HCT116 (cell line): ENCODE measurements around the gene ATAD5. TPM values are rescaled to one million over a fixed set of nuclear protein-coding genes. Genes with fewer than 3 reads are reported as not detected.

ENCODE experiments used
- ATAC-seq: fragments of 200-7000 bp; cut with Tn5 transposase; 2 replicates; pipeline ENCODE4 v1.9.1; 2020; ENCODE audit warnings: mild to moderate bottlenecking, moderate library complexity
- BruUV-seq: library from RNA; stranded (reverse); fragments of 400-500 nt; replicated peaks from 2 replicates; lab custom pipeline; 2021; lab: Mats Ljungman, UMichigan
- CTCF ChIA-PET: fragments of 300-600 bp; sonication (Branson Sonifier 250); formaldehyde crosslinking; loops from one replicate; lab custom pipeline; 2021; ENCODE audit warnings: antibody characterized with exemption; lab: Charles Lee
- POLR2A ChIA-PET: fragments of 300-600, 350-600 bp; sonication (Branson Sonifier 250); formaldehyde crosslinking; loops from one replicate; lab custom pipeline; 2021; ENCODE audit warnings: antibody characterized with exemption; lab: Charles Lee
- RAD21 ChIA-PET, 2 experiments: fragments of 300-600 bp; sonication (Branson Sonifier 250); formaldehyde crosslinking; loops; one replicate each; lab custom pipeline; 2023; ENCODE audit warnings: low total read pairs in 2 of 2; ENCODE audit not compliant: uncharacterized antibody in 2 of 2, unreplicated experiment in 2 of 2, low non-redundant PET in 1 of 2; lab: Charles Lee
- DNase-seq: peaks from one replicate; pipeline ENCODE4 v3.0.0-alpha.2; 2010; ENCODE audit warnings: low read depth, low spot score
- H2AFZ ChIP-seq: fragments of 200-600 bp; shearing (Covaris generic), sonication (generic); 2 replicates; pipeline ENCODE4 v1.6.1; 2017; ENCODE audit warnings: low read depth, mixed run types, mixed read lengths, antibody characterized with exemption, low read length; ENCODE audit not compliant: poor library complexity, severe bottlenecking
- H3K27ac ChIP-seq: 2 replicates; pipeline ENCODE4 v1.5.1; 2012; ENCODE audit warnings: low read depth, low read length
- H3K27me3 ChIP-seq: fragments of 200-600 bp; sonication (generic); 2 replicates; pipeline ENCODE4 v1.6.1; 2016; ENCODE audit warnings: mixed run types, low read length, mixed read lengths; ENCODE audit not compliant: insufficient read depth
- H3K36me3 ChIP-seq, 2 experiments: fragments of 200-500 bp in 1 of 2; fragments of 200-600 bp in 1 of 2; sonication (Bioruptor generic) in 1 of 2; sonication (generic) in 1 of 2; 2 replicates each; pipeline versions ENCODE4 v1.5.1 to v1.6.1; 2014 to 2016; ENCODE audit warnings: low read length in 2 of 2, inconsistent platforms in 1 of 2, mixed read lengths in 1 of 2, mixed run types in 1 of 2; ENCODE audit not compliant: insufficient read depth in 2 of 2, control insufficient read depth in 1 of 2
- H3K4me1 ChIP-seq, 2 experiments: fragments of 200-600 bp in 1 of 2; sonication (generic) in 1 of 2; 2 replicates each; pipeline versions ENCODE4 v1.5.1 to v1.6.1; 2012 to 2017; ENCODE audit warnings: low read length in 2 of 2, inconsistent platforms in 1 of 2, mild to moderate bottlenecking in 1 of 2, mixed read lengths in 1 of 2, mixed run types in 1 of 2, moderate library complexity in 1 of 2; ENCODE audit not compliant: insufficient read depth in 2 of 2, control insufficient read depth in 1 of 2
- H3K4me2 ChIP-seq: fragments of 200-600 bp; sonication (generic); 2 replicates; pipeline ENCODE4 v1.6.1; 2017; ENCODE audit warnings: mixed run types, low read length, mixed read lengths
- H3K4me3 ChIP-seq, 2 experiments: fragments of 200-600 bp in 1 of 2; sonication (generic) in 1 of 2; replicated peaks in 1 of 2; 2 replicates each; pipeline ENCODE4 v1.5.1; 2011 to 2016; ENCODE audit warnings: low read length in 2 of 2, control low read depth in 1 of 2, low read depth in 1 of 2, mild to moderate bottlenecking in 1 of 2, mixed read lengths in 1 of 2, mixed run types in 1 of 2
- H3K79me2 ChIP-seq: fragments of 200-600 bp; sonication (generic); 2 replicates; pipeline ENCODE4 v1.6.1; 2017; ENCODE audit warnings: mild to moderate bottlenecking, mixed run types, low read length, moderate library complexity, mixed read lengths; ENCODE audit not compliant: insufficient read depth
- H3K9ac ChIP-seq: fragments of 200-600 bp; sonication (generic); 2 replicates; pipeline ENCODE4 v1.6.1; 2016; ENCODE audit warnings: low read length, mixed read lengths
- H3K9me2 ChIP-seq: fragments of 200-600 bp; sonication (generic), shearing (Covaris generic); 2 replicates; pipeline ENCODE4 v1.6.1; 2017; ENCODE audit warnings: mixed run types, mild to moderate bottlenecking, moderate library complexity; ENCODE audit not compliant: insufficient read depth
- H3K9me3 ChIP-seq, 2 experiments: fragments of 200-500 bp in 1 of 2; fragments of 200-600 bp in 1 of 2; sonication (Bioruptor generic) in 1 of 2; sonication (generic) in 1 of 2; 2 replicates each; pipeline ENCODE4 v1.6.1; 2014 to 2017; ENCODE audit warnings: low read length in 2 of 2, mixed read lengths in 2 of 2, inconsistent platforms in 1 of 2, low read depth in 1 of 2, mild to moderate bottlenecking in 1 of 2, mixed run types in 1 of 2, moderate library complexity in 1 of 2; ENCODE audit not compliant: control insufficient read depth in 1 of 2, insufficient read depth in 1 of 2
- H4K20me1 ChIP-seq: fragments of 200-600 bp; sonication (generic), shearing (Covaris generic); 2 replicates; pipeline ENCODE4 v1.6.1; 2017; ENCODE audit warnings: mixed run types, mild to moderate bottlenecking, moderate library complexity; ENCODE audit not compliant: insufficient read depth
- CBX3 ChIP-seq: IDR thresholded peaks from 2 replicates; pipeline ENCODE4 v1.6.1; 2012; ENCODE audit warnings: low read depth
- CEBPB ChIP-seq: IDR thresholded peaks from 2 replicates; pipeline ENCODE4 v1.6.1; 2012; ENCODE audit warnings: low read depth
- EGR1 ChIP-seq: IDR thresholded peaks from 2 replicates; pipeline ENCODE4 v1.6.1; 2012; ENCODE audit warnings: low read depth
- FOSL1 ChIP-seq: IDR thresholded peaks from 2 replicates; pipeline ENCODE4 v1.6.1; 2012; ENCODE audit warnings: low read depth
- SIN3A ChIP-seq: IDR thresholded peaks from 2 replicates; pipeline ENCODE4 v1.6.1; 2012; ENCODE audit warnings: low read depth
- SRF ChIP-seq: IDR thresholded peaks from 2 replicates; pipeline ENCODE4 v1.6.1; 2012; ENCODE audit warnings: low read depth
- TCF7L2 ChIP-seq: IDR thresholded peaks from 2 replicates; pipeline ENCODE4 v1.7.0; 2011; ENCODE audit warnings: borderline replicate concordance, inconsistent platforms; ENCODE audit not compliant: insufficient read depth, insufficient read length; ENCODE audit errors: extremely low read depth
- YY1 ChIP-seq: IDR thresholded peaks from 2 replicates; pipeline ENCODE4 v1.6.1; 2011; ENCODE audit warnings: low read length, low read depth, moderate library complexity, mild to moderate bottlenecking; ENCODE audit not compliant: insufficient replicate concordance; ENCODE audit errors: extremely low read depth
- ZFX ChIP-seq: fragments of 450-650 bp; IDR thresholded peaks from 2 replicates; pipeline ENCODE4 v1.6.1; 2017
- ZNF274 ChIP-seq: fragments of 200-500 bp; sonication (Bioruptor generic); IDR thresholded peaks from 2 replicates; pipeline ENCODE4 v1.6.1; 2014; ENCODE audit warnings: mild to moderate bottlenecking, low read depth, low read length, inconsistent platforms
- intact Hi-C: fragments of 100-400 bp; cut with micrococcal nuclease; formaldehyde crosslinking; loops from 2 replicates; pipeline ENCODE4 v1.10.0; 2022
- total RNA-seq: library from RNA; stranded (reverse); gene quantifications from one replicate; pipeline ENCODE4 v1.2.1, GENCODE V29; 2021; ENCODE audit not compliant: unreplicated experiment
- TF ChIP-seq, protein P1 (sequence below): IDR thresholded peaks from 2 replicates; pipeline ENCODE4 v1.6.1; 2012
- TF ChIP-seq, protein P2 (sequence below): IDR thresholded peaks from 2 replicates; pipeline ENCODE4 v1.6.1; 2012
- TF ChIP-seq, protein P3 (sequence below), 3 experiments: fragments of 200-600 bp in 1 of 3; sonication (generic) in 1 of 3; IDR thresholded peaks in 2 of 3; conservative IDR thresholded peaks in 1 of 3; 2 replicates each; pipeline ENCODE4 v1.5.1; 2012 to 2017; ENCODE audit warnings: low read depth in 2 of 3, low read length in 2 of 3, antibody characterized with exemption in 1 of 3, borderline replicate concordance in 1 of 3, control low read depth in 1 of 3, mild to moderate bottlenecking in 1 of 3, mixed read lengths in 1 of 3, mixed run types in 1 of 3, moderate library complexity in 1 of 3; ENCODE audit not compliant: insufficient read depth in 1 of 3

The ATAD5 gene
- total RNA-seq, 1 experiment from 2014 or later = 9.5 TPM

DNA sequence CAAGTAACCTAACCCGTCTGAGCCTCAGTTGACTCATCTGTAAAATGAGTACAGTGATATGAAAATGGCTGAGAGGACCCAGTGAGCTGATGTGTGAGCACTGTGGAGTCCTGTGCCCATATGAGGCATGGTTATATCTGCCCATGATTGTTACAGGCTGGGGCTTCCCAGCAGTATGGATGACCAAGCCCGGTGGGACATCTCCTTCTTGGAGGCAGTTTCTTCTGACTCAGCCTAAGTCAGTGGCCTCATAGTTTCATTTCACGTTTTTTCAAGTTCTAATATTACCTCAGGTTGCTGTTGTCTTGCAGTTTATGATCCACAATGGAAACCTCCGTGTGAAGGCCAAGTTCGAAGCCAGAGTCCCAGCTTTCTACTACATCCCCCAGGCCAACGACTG is 94.8 kb downstream of the ATAD5 start:
- ATAC-seq = no peak
- CTCF ChIA-PET = no interaction called here
- intact Hi-C loops = no loop called here

DNA sequence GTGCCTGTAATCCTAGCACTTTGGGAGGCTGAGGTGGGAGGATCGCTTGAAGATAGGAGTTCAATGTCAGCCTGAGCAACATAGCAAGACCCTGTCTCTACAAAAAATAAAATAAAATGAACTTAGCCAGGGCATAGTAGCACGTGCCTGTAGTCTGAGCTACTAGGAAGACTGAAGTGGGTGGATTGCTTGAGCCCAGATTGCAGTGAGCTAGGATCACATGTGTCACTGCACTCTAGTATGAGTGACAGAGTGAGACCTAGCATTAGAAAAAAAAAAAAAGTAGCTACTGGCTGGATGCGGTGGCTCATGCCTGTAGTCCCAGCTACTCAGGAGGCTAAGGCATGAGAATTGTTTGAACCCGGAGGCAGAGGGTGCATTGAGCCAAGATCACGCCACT is 96.0 kb downstream of the ATAD5 start:
- H3K4me2 ChIP-seq = no peak overlapping the region
- no peak overlapping the region for H3K9ac ChIP-seq
- ChIA-PET RAD21 (no interaction called here), CTCF (no interaction called here), POLR2A (no interaction called here)
- H3K9me2 ChIP-seq = no peaks in the 10 kb centered on the region
- no peaks in the 10 kb centered on the region for H3K4me1 ChIP-seq
- DNase-seq = no peak
- H3K27ac ChIP-seq = no peak overlapping the region
- H4K20me1 ChIP-seq = no peaks in the 10 kb centered on the region
- BruUV-seq = no TSS peak
- no peak overlapping the region for H3K4me3 ChIP-seq
- no peaks in the 10 kb centered on the region; a peak in 1 of 4 replicates for H3K36me3 ChIP-seq
- no peak overlapping the region for H2AFZ ChIP-seq
- H3K79me2 ChIP-seq = no peaks in the 10 kb centered on the region
- ATAC-seq = no peak
- H3K27me3 ChIP-seq = no peaks in the 10 kb centered on the region
- no peak for TF ChIP-seq ZNF274
- TF ChIP-seq SRF = no peak
- TF ChIP-seq EGR1 = no peak
- no peak for TF ChIP-seq FOSL1
- TF ChIP-seq, protein P1, sequence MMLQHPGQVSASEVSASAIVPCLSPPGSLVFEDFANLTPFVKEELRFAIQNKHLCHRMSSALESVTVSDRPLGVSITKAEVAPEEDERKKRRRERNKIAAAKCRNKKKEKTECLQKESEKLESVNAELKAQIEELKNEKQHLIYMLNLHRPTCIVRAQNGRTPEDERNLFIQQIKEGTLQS = no peak
- no peak for TF ChIP-seq CBX3
- no peak for TF ChIP-seq YY1
- TF ChIP-seq SIN3A = no peak
- no peak for TF ChIP-seq TCF7L2
- TF ChIP-seq, protein P2, sequence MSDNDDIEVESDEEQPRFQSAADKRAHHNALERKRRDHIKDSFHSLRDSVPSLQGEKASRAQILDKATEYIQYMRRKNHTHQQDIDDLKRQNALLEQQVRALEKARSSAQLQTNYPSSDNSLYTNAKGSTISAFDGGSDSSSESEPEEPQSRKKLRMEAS = no peak
- TF ChIP-seq, protein P3, sequence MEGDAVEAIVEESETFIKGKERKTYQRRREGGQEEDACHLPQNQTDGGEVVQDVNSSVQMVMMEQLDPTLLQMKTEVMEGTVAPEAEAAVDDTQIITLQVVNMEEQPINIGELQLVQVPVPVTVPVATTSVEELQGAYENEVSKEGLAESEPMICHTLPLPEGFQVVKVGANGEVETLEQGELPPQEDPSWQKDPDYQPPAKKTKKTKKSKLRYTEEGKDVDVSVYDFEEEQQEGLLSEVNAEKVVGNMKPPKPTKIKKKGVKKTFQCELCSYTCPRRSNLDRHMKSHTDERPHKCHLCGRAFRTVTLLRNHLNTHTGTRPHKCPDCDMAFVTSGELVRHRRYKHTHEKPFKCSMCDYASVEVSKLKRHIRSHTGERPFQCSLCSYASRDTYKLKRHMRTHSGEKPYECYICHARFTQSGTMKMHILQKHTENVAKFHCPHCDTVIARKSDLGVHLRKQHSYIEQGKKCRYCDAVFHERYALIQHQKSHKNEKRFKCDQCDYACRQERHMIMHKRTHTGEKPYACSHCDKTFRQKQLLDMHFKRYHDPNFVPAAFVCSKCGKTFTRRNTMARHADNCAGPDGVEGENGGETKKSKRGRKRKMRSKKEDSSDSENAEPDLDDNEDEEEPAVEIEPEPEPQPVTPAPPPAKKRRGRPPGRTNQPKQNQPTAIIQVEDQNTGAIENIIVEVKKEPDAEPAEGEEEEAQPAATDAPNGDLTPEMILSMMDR (IDR thresholded peaks at IDR 0.05 in 2 of 3, conservative IDR thresholded peaks at IDR 0.05 in 1 of 3; ENCODE audit: borderline replicate concordance in 1 of 3, insufficient read depth in 1 of 3, low read depth in 2 of 3, low read length in 2 of 3) = no peak
- no peak for TF ChIP-seq ZFX
- intact Hi-C loops = no loop called here
- H3K9me3 ChIP-seq = no peaks in the 10 kb centered on the region

More for the DNA sequence above, 94.8 kb downstream of the ATAD5 start:
- Histone ChIP-seq H3K4me2 (no peak overlapping the region), H3K4me3 (no peak overlapping the region), H3K27ac (no peak overlapping the region), H3K9ac (no peak overlapping the region), H3K36me3 (no peaks in the 10 kb centered on the region; a peak in 1 of 4 replicates), H4K20me1 (no peaks in the 10 kb centered on the region), H3K79me2 (no peaks in the 10 kb centered on the region), H2AFZ (no peak overlapping the region), H3K4me1 (peaks cover 0 to 9% of the 10 kb centered on the region in 2 experiments; a peak in 3 of 4 replicates), H3K27me3 (no peaks in the 10 kb centered on the region), H3K9me2 (no peaks in the 10 kb centered on the region), H3K9me3 (no peaks in the 10 kb centered on the region)
- DNase-seq = no peak
- POLR2A ChIA-PET = interaction anchor here (1.2 kb wide), 1 partner anchor 20 kb away, joined by 4 read pairs; the partner anchor contains the start of gene TEFM
- TF ChIP-seq SRF = no peak
- no peak for TF ChIP-seq TCF7L2
- TF ChIP-seq CEBPB = no peak
- no TSS peak for BruUV-seq
- RAD21 ChIA-PET = no interaction called here
